Measurements from ENCODE around the gene RAD23A. TPM values are rescaled to one million over a fixed set of nuclear protein-coding genes. Genes with fewer than 3 reads are reported as not detected.

The RAD23A gene
- total and polyA plus RNA-seq, 2 donors (not counting 3 experiments of a cell fraction or from before 2014, with no cell fraction given) = 66.9 to 102 TPM

GRCh38 chr19:12922959-12923358, 22.7 kb upstream of the RAD23A start:
- Histone ChIP-seq H3K4me1 (ENCODE audit: control insufficient read depth, extremely low read depth, insufficient read depth, low read length) (no peaks in the 10 kb centered on the region), H3K9ac (replicated peaks; ENCODE audit: extremely low read depth, insufficient read depth, low read length) (no peak overlapping the region), H3K9me1 (replicated peaks; ENCODE audit: control insufficient read depth, extremely low read depth, insufficient read depth, low read length) (no peaks in the 10 kb centered on the region), H2AFZ (ENCODE audit: low read depth, low read length) (no peak overlapping the region), H3K27ac (ENCODE audit: insufficient read depth, low read depth, low read length) (no peak overlapping the region), H3K4me2 (ENCODE audit: insufficient read depth, low read length) (no peak overlapping the region), H3K27me3 (ENCODE audit: control insufficient read depth in 2 of 2, insufficient read depth in 2 of 2, low read length in 2 of 2) (no peaks in the 10 kb centered on the region), H3K4me3 (replicated peaks in 1 of 3; ENCODE audit: insufficient read depth in 1 of 3, low read depth in 1 of 3, low read length in 3 of 3) (no peak overlapping the region), H4K20me1 (replicated peaks; ENCODE audit: control insufficient read depth, extremely low read depth, insufficient read depth, low read length) (no peaks in the 10 kb centered on the region), H3K9me3 (replicated peaks; ENCODE audit: control insufficient read depth, insufficient read depth, low read length) (no peaks in the 10 kb centered on the region), H3K79me2 (ENCODE audit: control insufficient read depth, insufficient read depth, low read length) (no peaks in the 10 kb centered on the region), H3K36me3 (ENCODE audit: control insufficient read depth in 2 of 2, extremely low read depth in 1 of 2, insufficient read depth in 2 of 2, low read length in 2 of 2) (peaks cover 16 to 33% of the 10 kb centered on the region in 2 experiments)
- CTCF ChIA-PET = no interaction called here
- dilution Hi-C loops (cut with MboI; ENCODE audit: extremely low pct_ligation_motif_present, low sequenced_read_pairs) (no loop called here), intact Hi-C loops (cut with micrococcal nuclease) (no loop called here)
- FAIRE-seq (no peak), DNase-seq (ENCODE audit: low read depth, low spot score) (no peak)
- no TSS peak for BruUV-seq (replicated peaks)
- TF ChIP-seq CTCF (IDR thresholded peaks at IDR 0.05; ENCODE audit: extremely low read depth in 1 of 2, insufficient read depth in 1 of 2, low read depth in 1 of 2, low read length in 2 of 2) (no peak), EZH2 (IDR thresholded peaks at IDR 0.05; ENCODE audit: borderline replicate concordance, low read depth, low read length, severe bottlenecking) (no peak), MYC (IDR thresholded peaks at IDR 0.05; ENCODE audit: low read depth, low read length) (no peak), POLR2A (IDR thresholded peaks at IDR 0.05; ENCODE audit: low read depth, low read length) (no peak), JUN (IDR thresholded peaks at IDR 0.05; ENCODE audit: borderline replicate concordance, insufficient read depth, insufficient read length, low read depth) (no peak), FOS (IDR thresholded peaks at IDR 0.05; ENCODE audit: borderline replicate concordance, insufficient read depth, low read length) (no peak), MAX (IDR thresholded peaks at IDR 0.05; ENCODE audit: insufficient read depth, insufficient read length) (no peak), GATA2 (IDR thresholded peaks at IDR 0.05; ENCODE audit: insufficient read depth, insufficient read length, low read depth, low read length) (no peak), POLR2AphosphoS5 (IDR thresholded peaks at IDR 0.05; ENCODE audit: insufficient read depth, low read depth, low read length) (no peak)
- POLR2A ChIA-PET = no interaction called here
